ENCODE results near the gene WDR59.
"Not testable (repeated sequence)": the region's sequence is repeated elsewhere in the genome, so short reads cannot be mapped to it uniquely, and the experiment has no call there.

The WDR59 gene, protein sequence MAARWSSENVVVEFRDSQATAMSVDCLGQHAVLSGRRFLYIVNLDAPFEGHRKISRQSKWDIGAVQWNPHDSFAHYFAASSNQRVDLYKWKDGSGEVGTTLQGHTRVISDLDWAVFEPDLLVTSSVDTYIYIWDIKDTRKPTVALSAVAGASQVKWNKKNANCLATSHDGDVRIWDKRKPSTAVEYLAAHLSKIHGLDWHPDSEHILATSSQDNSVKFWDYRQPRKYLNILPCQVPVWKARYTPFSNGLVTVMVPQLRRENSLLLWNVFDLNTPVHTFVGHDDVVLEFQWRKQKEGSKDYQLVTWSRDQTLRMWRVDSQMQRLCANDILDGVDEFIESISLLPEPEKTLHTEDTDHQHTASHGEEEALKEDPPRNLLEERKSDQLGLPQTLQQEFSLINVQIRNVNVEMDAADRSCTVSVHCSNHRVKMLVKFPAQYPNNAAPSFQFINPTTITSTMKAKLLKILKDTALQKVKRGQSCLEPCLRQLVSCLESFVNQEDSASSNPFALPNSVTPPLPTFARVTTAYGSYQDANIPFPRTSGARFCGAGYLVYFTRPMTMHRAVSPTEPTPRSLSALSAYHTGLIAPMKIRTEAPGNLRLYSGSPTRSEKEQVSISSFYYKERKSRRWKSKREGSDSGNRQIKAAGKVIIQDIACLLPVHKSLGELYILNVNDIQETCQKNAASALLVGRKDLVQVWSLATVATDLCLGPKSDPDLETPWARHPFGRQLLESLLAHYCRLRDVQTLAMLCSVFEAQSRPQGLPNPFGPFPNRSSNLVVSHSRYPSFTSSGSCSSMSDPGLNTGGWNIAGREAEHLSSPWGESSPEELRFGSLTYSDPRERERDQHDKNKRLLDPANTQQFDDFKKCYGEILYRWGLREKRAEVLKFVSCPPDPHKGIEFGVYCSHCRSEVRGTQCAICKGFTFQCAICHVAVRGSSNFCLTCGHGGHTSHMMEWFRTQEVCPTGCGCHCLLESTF
- total RNA-seq: 43.2 to 73.8 (median 65.0) reads per million in 4 donors

DNA sequence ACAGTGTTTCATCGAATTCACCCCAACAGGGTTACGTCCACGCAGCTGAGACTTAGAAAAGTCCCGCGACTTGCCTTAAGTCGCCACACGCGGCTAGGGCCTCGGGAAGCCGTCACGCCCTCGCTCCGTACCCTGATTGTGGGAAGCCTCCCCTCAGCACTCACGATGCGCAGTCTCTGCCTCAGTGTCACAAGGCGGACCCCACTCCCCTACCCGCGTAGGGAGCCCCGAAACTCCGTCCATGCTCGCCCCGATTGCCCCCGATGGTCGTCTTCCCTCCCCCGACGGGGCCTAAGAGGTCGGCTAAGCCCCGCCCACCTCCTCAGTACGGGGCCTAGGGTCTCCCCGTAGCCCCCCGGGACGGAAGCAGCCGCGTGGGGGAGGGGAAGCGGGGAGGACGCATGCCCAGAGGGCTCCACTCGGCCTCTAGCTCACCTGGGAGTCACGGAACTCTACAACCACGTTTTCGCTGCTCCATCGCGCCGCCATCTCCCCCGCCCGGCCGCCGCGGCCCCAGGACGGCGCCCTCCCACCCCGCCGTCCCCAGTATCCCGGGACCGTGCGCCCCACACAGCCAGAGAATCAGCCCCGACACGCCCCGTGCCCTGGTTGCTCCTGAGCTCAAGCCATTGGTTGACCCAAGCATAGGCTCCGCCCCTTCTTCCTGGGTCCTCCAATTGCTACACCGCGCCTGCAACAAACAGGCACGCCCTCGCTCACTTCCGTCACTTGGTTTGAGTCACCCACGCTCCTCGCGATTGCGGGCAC, at the start of gene WDR59:
WDR59 (minus strand) TSS at position 595 of the 768 bp plus-strand sequence; CDS start at position 489, 106 bp downstream.
- peak; percentile 96 to 99 (median 98) for DNase-seq

- no peak for DNase-seq
Measured at GRCh38 chr16:75032655-75033054, 47.7 kb upstream of the WDR59 start.

- no peak for DNase-seq
Measured at GRCh38 chr16:75029854-75030253, 44.9 kb upstream of the WDR59 start.

DNA sequence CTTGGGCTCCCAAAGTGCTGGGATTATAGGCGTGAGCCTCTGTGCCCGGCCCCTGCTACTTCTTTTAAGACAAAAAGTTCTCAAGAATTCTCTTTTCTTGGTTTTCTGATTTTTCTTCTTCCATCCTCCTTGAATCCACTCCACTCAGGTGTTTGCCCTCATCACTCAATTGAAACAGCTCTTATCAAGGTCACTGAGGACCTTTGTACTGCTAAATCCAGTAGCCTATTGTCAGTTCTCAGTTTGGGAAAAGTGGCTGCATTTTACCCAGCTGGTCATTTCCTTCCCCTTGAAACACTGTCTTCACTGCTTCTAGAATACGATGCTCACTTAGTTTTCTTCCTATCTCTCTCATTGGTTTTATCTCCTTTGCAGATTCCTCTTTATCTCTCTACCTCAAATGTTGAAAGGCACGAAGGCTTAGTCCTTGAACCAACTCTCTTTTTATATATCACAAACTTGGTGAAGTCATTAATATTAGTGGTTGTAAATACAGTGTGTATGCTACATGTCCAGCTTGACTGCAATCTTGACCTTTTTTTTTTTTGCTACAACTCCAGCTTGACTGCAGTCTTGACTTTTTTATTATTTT, 43.7 kb upstream of the WDR59 start:
- no peak for DNase-seq

DNA sequence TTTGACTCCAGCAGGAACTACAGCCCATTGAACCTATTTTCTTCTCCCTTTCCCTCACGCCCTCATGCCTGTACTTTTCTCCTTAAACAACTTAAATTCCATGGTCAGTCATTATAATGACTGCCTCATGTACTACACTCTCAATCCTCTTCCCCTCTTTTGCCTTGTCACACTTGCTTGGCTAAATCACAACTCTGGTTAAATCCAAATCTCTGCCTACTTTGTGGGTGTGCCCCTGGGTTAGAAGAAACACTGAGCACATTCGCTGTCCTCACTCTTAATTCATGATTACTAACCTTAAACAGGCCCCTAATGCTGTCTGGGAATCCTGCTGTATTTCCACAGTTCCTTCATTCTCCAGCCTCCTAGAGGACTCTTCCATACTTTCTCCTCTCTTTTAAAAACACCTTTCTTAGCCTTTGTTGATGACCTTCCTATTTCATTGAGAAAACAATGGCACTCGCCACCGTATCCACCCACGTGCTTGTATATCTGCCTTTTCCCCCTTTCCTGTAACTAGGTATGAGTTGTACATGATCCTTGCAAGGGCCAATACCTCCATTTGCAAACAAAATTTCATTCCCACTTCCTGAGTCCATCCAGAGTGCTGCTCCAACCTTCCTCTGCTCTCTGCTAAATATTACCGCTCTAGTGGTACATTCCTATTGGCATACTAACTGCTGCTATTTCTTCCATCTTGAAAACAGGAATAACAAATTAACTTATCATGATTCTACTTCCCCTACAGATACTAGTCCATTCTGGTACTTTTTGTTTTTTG, 42.8 kb upstream of the WDR59 start:
- DNase-seq: no peak

DNA sequence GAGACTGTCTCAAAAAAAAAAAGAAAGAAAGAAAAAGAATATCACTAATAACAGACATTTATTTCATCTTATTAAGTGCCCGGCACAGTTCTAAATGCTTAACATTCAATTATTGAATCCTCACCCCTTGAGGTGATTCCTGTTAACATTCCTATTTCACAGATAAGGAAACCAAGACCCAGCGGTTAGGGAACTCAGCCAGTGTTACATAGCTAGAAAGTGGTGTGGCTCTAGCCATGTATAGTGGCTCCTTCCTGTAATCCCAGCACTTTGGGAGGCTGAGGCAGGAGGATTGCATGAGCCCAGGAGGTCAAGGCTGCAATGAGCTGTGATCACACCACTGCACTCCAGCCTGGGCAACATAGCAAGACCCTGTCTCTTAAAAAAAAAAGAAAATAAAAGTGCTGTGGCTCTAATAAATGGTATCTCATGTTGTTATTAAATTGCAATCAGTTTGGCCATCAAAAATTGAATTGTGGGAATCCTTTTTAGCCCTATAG, 42.0 kb upstream of the WDR59 start:
- no peak for DNase-seq

- not testable (repeated sequence) for DNase-seq
Measured at GRCh38 chr16:75026239-75026891, 41.4 kb upstream of the WDR59 start.

- DNase-seq: no peak
Measured at GRCh38 chr16:75025761-75026160, 40.8 kb upstream of the WDR59 start.

GRCh38 chr16:75024594-75024993, 39.7 kb upstream of the WDR59 start:
- no peak for DNase-seq

- DNase-seq: no peak
Measured at GRCh38 chr16:75024182-75024581, 39.3 kb upstream of the WDR59 start.

DNA sequence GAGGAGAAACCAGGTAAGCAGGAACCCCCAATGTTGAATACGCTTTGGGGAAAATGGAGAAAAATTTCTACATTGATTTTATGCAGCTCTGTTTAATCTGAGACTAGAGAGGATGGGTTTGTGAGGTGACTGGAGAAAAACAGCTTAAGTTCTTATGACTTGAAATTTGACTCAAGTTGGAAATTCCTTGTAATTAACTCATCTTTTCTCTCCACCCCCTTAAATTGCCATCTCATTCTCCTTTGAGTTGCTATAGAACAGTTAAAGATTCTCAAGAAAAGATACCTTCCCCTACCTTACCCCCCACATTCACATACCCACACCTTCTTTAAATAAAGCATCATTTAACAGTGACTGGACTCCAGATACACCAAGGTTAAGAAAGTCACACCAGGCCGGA, 38.1 kb upstream of the WDR59 start:
- DNase-seq: no peak

DNA sequence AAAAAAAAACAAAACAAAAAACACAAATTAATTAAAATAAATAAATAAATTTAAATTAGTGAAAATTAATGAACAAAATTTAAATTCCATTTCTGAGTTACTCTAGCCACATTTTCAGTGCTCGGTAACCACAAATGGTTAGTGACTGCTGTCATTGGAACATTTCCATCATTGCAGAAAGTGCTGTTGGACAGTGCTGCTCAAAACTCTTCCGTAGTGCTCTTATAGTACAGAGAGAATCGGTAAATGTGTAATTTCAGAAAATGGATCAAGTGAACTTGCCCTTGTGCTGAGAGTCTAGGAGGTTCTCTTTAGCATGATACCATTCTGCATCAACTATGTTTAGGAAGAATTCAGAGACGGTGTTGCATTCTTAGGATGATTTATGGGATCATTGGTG, 37.6 kb upstream of the WDR59 start:
- no peak for DNase-seq

DNA sequence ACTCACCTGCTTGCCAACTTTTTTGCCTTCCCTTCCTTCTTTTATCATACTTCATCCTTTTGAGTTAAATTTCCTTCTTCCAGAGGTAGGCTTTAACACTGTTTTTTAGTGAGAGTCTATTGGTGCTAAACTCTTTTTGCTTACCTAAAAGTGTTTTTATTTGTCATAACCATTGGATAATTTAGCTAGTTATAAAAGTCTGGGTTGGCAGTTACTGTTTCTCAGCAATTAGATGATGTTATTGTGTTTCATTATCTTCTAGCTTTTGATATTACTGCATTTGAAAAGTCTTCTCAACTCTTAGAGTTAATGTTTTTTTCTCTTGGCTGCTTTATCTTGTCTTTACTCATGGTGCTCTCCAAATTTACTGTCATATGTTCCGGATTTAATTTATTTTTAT, 36.5 kb upstream of the WDR59 start:
- no peak for DNase-seq

GRCh38 chr16:75019586-75019985, 34.7 kb upstream of the WDR59 start:
- no peak for DNase-seq

DNA sequence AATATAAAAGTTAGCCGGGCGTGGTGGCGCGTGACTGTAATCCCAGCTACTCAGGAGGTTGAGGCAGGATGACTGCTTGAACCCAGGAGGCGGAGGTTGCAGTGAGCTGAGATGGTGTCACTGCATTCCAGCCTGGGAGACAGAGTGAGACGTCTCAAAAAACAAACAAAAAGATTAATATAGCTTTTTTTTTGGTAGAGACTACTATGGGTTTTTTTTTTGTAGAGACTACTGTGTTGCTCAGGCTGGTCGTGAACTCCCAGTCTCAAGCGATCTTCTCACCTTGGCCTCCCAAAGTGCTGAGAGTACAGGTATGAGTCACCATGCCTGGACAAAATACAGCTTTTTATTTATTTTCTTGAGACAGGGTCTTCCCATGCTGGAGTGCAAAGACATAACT, 34.1 kb upstream of the WDR59 start:
- no peak for DNase-seq

- no peak for DNase-seq
Measured at GRCh38 chr16:75017670-75018525, 33.0 kb upstream of the WDR59 start.

DNA sequence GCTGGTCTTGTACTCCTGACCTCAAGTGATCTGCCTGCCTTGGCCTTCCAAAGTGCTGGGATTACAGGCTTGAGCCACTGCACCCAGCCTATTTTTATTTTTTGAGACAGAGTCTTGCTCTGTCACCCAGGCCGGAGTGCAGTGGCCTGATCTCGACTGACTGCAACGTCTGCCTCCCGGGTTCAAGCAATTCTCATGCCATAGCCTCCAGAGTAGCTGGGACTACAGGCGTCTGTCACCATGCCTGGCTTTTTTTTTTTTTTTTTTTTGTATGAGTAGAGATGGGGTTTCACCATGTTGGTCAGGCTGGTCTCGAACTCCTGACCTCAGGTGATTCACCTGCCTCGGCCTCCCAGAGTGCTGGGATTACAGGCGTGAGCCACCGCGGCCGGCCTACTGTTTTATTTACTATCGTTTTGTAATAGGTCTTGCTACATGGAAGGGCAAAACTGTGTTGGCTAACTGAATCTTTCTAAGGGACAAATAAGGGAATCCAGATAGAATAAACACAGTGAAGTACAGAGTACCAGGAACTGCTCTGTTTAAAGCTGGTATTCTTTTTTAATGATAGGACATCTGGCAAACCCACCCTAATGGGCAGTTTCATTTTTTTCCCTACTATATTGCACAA, 31.6 kb upstream of the WDR59 start:
- not testable (repeated sequence) for DNase-seq

DNA sequence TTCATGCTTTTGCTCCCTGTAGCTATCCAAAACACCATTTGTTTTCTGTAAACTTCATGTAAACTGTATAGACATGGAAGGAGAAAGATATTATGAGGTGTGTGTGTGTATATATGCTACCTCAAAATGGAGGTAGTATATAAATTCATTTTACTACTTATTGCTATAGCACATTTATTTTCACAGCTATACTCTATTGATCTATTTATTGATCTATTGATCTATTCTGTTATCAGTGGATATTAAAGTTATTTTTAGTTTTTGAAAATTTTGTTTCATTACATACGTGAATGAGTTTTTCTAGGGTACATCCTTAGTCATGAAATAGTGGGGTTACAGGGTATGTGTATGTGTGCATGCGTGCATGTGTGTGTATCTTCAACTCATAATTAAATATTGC, 29.4 kb upstream of the WDR59 start:
- DNase-seq: no peak

DNA sequence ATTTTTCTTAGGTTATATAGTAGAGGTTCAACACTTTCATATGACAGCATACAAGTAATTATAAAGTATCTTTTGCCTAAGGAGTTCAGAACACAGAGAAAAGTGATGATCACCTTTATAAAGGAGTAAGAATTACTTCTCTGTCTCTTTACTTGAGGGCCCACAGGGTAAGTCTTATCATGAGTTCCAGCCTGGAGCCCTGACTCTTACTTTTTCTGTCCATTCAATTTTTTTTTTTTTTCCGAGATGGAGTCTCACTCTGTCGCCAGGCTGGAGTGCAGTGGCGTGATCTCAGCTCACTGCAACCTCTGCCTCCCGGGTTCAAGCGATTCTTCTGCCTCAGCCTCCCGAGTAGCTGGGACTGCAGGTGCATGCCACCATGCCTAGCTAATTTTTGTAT, 28.2 kb upstream of the WDR59 start:
- not testable (repeated sequence) for DNase-seq

Data from T-helper 1 cell (primary cell).